ENCODE measurements around the gene ZGRF1. TPM values are rescaled to one million over a fixed set of nuclear protein-coding genes. Genes with fewer than 3 reads are reported as not detected.
"Not testable (repeated sequence)": the region's sequence is repeated elsewhere in the genome, so short reads cannot be mapped to it uniquely, and the experiment has no call there.

ZGRF1 gene
- total RNA-seq, 2 donors from 2014 or later, result 52.5 to 58.1 TPM

- not testable (repeated sequence) for DNase-seq; H3K4me1 Mint-ChIP-seq (ENCODE audit: low read depth); H3K4me3 Mint-ChIP-seq; ATAC-seq (replicated peaks in 1 of 2); H3K27ac Mint-ChIP-seq
- Mint-ChIP-seq H3K27me3 (ENCODE audit: low read depth) (peaks cover 10% of the 10 kb centered on the region), H3K9me3 (peaks cover 5 to 17% of the 10 kb centered on the region in 2 donors), H3K36me3 (ENCODE audit: insufficient read depth in 2 of 2) (peaks cover 7 to 12% of the 10 kb centered on the region in 2 donors)
Observed at GRCh38 chr4:112490808-112491207, 145.9 kb downstream of the ZGRF1 start.

Other genes starting within 250 kb of the ZGRF1 start
- gene NEUROG2, start 120.7 kb downstream of the ZGRF1 start, total RNA-seq, result under 1 TPM; 0.23 to 0.26 TPM
- gene LARP7, start 234 bp upstream of the ZGRF1 start, total RNA-seq, result 10 to 100 TPM; 45.7 to 49.1 TPM